ENCODE data around the gene FOXP4. TPM values are rescaled to one million over a fixed set of nuclear protein-coding genes. Genes with fewer than 3 reads are reported as not detected.

Gene FOXP4
- total RNA-seq, 1 donor from 2014 or later, result 137 TPM

GRCh38 chr6:41587131-41587879 lies 41.1 kb downstream of the FOXP4 start:
- H3K4me3 Mint-ChIP-seq (ENCODE audit: low read depth), result no peak overlapping the region
- H3K4me1 Mint-ChIP-seq (ENCODE audit: low read depth), result peaks cover 33% of the 10 kb centered on the region
- TF ChIP-seq CTCF (IDR thresholded peaks at IDR 0.05; ENCODE audit: unreplicated experiment), result peak; percentile 33
- H3K9me3 Mint-ChIP-seq (ENCODE audit: low read depth), result no peaks in the 10 kb centered on the region
- no peak overlapping the region for H3K27ac Mint-ChIP-seq
- H3K27me3 Mint-ChIP-seq, result no peaks in the 10 kb centered on the region
- peaks cover 19% of the 10 kb centered on the region for H3K36me3 Mint-ChIP-seq (ENCODE audit: insufficient read depth)
- DNase-seq (ENCODE audit: low spot score, unreplicated experiment), result no peak

DNA sequence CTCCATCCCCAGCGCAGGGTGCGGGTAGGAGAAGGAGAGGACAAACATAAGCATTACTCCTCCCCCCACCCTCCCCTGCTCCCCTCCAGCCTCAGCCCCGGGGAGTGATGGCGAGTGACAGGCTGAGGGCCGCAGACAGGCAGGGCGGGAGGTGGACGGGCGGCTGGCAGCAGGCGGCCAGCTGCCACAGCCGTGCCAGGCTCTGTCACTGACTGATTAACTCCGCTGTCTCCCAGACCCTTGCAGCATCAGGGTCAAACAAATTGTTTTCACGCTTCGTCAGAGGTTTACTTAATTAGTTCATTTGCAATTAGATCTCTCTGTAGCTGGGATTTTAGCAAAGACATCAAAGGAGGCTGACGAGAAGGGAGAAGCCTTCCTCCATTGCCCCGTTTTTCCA lies 41.9 kb downstream of the FOXP4 start:
- Mint-ChIP-seq H3K36me3 (ENCODE audit: insufficient read depth) (peaks cover 24% of the 10 kb centered on the region), H3K4me3 (ENCODE audit: low read depth) (no peak overlapping the region), H3K4me1 (ENCODE audit: low read depth) (peaks cover 32% of the 10 kb centered on the region), H3K27me3 (no peaks in the 10 kb centered on the region), H3K9me3 (ENCODE audit: low read depth) (no peaks in the 10 kb centered on the region), H3K27ac (no peak overlapping the region)
- DNase-seq (ENCODE audit: low spot score, unreplicated experiment), result no peak
- TF ChIP-seq CTCF (IDR thresholded peaks at IDR 0.05; ENCODE audit: unreplicated experiment), result no peak

- Mint-ChIP-seq H3K4me1 (ENCODE audit: low read depth) (peaks cover 25% of the 10 kb centered on the region), H3K9me3 (ENCODE audit: low read depth) (no peaks in the 10 kb centered on the region), H3K27ac (no peak overlapping the region), H3K4me3 (ENCODE audit: low read depth) (no peak overlapping the region), H3K27me3 (no peaks in the 10 kb centered on the region), H3K36me3 (ENCODE audit: insufficient read depth) (peaks cover 27% of the 10 kb centered on the region)
- no peak for TF ChIP-seq CTCF (IDR thresholded peaks at IDR 0.05; ENCODE audit: unreplicated experiment)
- no peak for DNase-seq (ENCODE audit: low spot score, unreplicated experiment)
Measured at GRCh38 chr6:41589223-41589622, 43.0 kb downstream of the FOXP4 start.

DNA sequence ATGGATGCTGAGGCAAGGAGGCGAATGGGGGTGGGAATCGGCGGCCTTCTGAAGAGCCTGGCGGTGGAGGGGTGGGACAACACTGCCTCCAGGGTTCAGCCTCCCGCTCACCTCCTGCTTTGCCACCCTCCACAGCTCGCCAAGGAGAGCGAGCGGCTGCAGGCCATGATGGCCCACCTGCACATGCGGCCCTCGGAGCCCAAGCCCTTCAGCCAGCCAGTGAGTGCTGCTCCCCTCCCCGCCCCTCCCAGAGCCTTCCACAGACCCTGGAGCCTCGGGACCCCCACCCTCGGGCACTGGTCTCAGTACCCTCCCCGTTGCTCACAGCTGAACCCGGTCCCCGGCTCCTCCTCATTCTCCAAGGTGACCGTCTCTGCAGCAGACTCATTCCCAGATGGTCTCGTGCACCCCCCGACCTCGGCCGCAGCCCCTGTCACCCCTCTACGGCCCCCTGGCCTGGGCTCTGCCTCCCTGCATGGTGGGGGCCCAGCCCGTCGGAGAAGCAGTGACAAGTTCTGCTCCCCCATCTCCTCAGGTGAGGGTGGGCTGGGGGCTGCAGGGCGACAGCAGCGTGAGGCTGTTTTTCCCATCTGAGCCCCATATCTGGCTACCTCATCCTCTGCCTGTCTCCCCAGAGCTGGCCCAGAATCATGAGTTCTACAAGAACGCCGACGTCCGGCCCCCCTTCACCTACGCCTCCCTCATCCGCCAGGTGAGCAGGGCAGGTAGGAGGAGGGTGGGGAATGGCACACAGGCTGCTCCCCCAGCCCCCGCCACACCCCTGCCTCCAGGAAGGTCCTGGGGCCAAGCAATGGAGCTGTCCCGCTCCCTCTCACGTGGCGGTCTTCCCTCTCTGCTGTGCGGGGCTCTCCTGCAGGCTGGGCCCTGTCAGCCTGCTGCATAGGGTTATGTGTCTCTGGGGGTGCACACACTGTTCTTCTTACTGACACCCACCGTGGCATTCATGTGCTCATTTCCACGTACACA lies 43.7 kb downstream of the FOXP4 start:
- H3K27me3 Mint-ChIP-seq, result no peaks in the 10 kb centered on the region
- DNase-seq (ENCODE audit: low spot score, unreplicated experiment), result no peak
- no peak for TF ChIP-seq CTCF (IDR thresholded peaks at IDR 0.05; ENCODE audit: unreplicated experiment)
- H3K36me3 Mint-ChIP-seq (ENCODE audit: insufficient read depth), result peaks cover 31% of the 10 kb centered on the region
- no peak overlapping the region for H3K4me3 Mint-ChIP-seq (ENCODE audit: low read depth)
- no peak overlapping the region for H3K27ac Mint-ChIP-seq
- H3K9me3 Mint-ChIP-seq (ENCODE audit: low read depth), result no peaks in the 10 kb centered on the region
- H3K4me1 Mint-ChIP-seq (ENCODE audit: low read depth), result peaks cover 18% of the 10 kb centered on the region

- Mint-ChIP-seq H3K27ac (no peak overlapping the region), H3K4me1 (ENCODE audit: low read depth) (peaks cover 13% of the 10 kb centered on the region), H3K27me3 (no peaks in the 10 kb centered on the region), H3K9me3 (ENCODE audit: low read depth) (no peaks in the 10 kb centered on the region), H3K36me3 (ENCODE audit: insufficient read depth) (peaks cover 30% of the 10 kb centered on the region), H3K4me3 (ENCODE audit: low read depth) (no peak overlapping the region)
- TF ChIP-seq CTCF (IDR thresholded peaks at IDR 0.05; ENCODE audit: unreplicated experiment), result no peak
- no peak for DNase-seq (ENCODE audit: low spot score, unreplicated experiment)
Measured at GRCh38 chr6:41591122-41591521, 44.9 kb downstream of the FOXP4 start.
